Activated CD8-positive, alpha-beta memory T cell treated with anti-CD3 and anti-CD28 coated beads, Interleukin-2, amount 50 U/mL, for 24 hours (primary cell): ENCODE results near the gene PPAN.

ENCODE experiments used
- DNase-seq: peaks from one replicate; pipeline ENCODE4 v3.0.0-alpha.2; 2020; ENCODE audit errors: extremely low read depth

PPAN gene

GRCh38 chr19:10113592-10113963 is 7.4 kb downstream of the PPAN start:
- DNase-seq = no peak

GRCh38 chr19:10113964-10114650 is 7.9 kb downstream of the PPAN start:
- no peak for DNase-seq

GRCh38 chr19:10114651-10115391 is 8.7 kb downstream of the PPAN start:
- DNase-seq = no peak

- no peak for DNase-seq
These were observed 9.4 kb downstream of the PPAN start for GRCh38 chr19:10115392-10116084.

GRCh38 chr19:10116085-10116865 is 10.1 kb downstream of the PPAN start:
- no peak for DNase-seq

GRCh38 chr19:10116866-10117616 is 10.9 kb downstream of the PPAN start:
- DNase-seq = no peak

- DNase-seq = no peak
These were observed 12.8 kb downstream of the PPAN start for GRCh38 chr19:10118960-10119359.

GRCh38 chr19:10120538-10121189 is 14.5 kb downstream of the PPAN start:
- no peak for DNase-seq

- no peak for DNase-seq
These were observed 15.9 kb downstream of the PPAN start for GRCh38 chr19:10122045-10122444.

GRCh38 chr19:10124429-10124828 is 18.3 kb downstream of the PPAN start:
- no peak for DNase-seq

- DNase-seq = no peak
These were observed 20.1 kb downstream of the PPAN start for GRCh38 chr19:10126213-10126639.

GRCh38 chr19:10132905-10133304 is 26.7 kb downstream of the PPAN start:
- no peak for DNase-seq

GRCh38 chr19:10133596-10133995 is 27.4 kb downstream of the PPAN start:
- no peak for DNase-seq

GRCh38 chr19:10134040-10134439 is 27.9 kb downstream of the PPAN start:
- no peak for DNase-seq

GRCh38 chr19:10135551-10136334 is 29.6 kb downstream of the PPAN start:
- DNase-seq = no peak

GRCh38 chr19:10136936-10137335 is 30.8 kb downstream of the PPAN start:
- DNase-seq = no peak

- no peak for DNase-seq
These were observed 31.9 kb downstream of the PPAN start for GRCh38 chr19:10137751-10138682.

- no peak for DNase-seq
These were observed 33.0 kb downstream of the PPAN start for GRCh38 chr19:10138879-10139795.
